NOMO-1 treated with DMSO at 0.1 percent for 48 hours (cell line): Measurements from ENCODE around the gene BNIP5.
A peak's percentile ranks its signal among the peaks of the same experiment; 100 is the strongest.
"Not testable (repeated sequence)": the region's sequence is repeated elsewhere in the genome, so short reads cannot be mapped to it uniquely, and the experiment has no call there.

Source experiments
- DNase-seq: peaks from one replicate; lab custom pipeline; 2025; ENCODE audit not compliant: unreplicated experiment; lab: John Stamatoyannopoulos, UW

The BNIP5 gene

GRCh38 chr6:36368421-36368820 lies 31.7 kb upstream of the BNIP5 start:
- peak; percentile 29 for DNase-seq

- DNase-seq, result no peak
Measured at GRCh38 chr6:36367743-36368142, 31.1 kb upstream of the BNIP5 start.

- DNase-seq, result no peak
Measured at GRCh38 chr6:36364669-36365479, 28.2 kb upstream of the BNIP5 start.

- not testable (repeated sequence) for DNase-seq
Measured at GRCh38 chr6:36364061-36364635, 27.5 kb upstream of the BNIP5 start.

GRCh38 chr6:36363371-36363752 lies 26.7 kb upstream of the BNIP5 start:
- DNase-seq, result not testable (repeated sequence)

- peak; percentile 66 for DNase-seq
Measured at GRCh38 chr6:36362551-36363370, 26.1 kb upstream of the BNIP5 start.

- DNase-seq, result no peak
Measured at GRCh38 chr6:36361071-36361470, 24.4 kb upstream of the BNIP5 start.

GRCh38 chr6:36360241-36361054 lies 23.8 kb upstream of the BNIP5 start:
- DNase-seq, result peak; percentile 81

GRCh38 chr6:36358226-36358915 lies 21.7 kb upstream of the BNIP5 start:
- DNase-seq, result no peak

GRCh38 chr6:36357872-36358225 lies 21.2 kb upstream of the BNIP5 start:
- DNase-seq, result peak; percentile 17

GRCh38 chr6:36355819-36356218 lies 19.1 kb upstream of the BNIP5 start:
- peak; percentile 76 for DNase-seq

GRCh38 chr6:36353411-36353915 lies 16.8 kb upstream of the BNIP5 start:
- no peak for DNase-seq

GRCh38 chr6:36352477-36353157 lies 15.9 kb upstream of the BNIP5 start:
- DNase-seq, result no peak

- DNase-seq, result no peak
Measured at GRCh38 chr6:36350681-36351571, 14.2 kb upstream of the BNIP5 start.

- no peak for DNase-seq
Measured at GRCh38 chr6:36350082-36350481, 13.4 kb upstream of the BNIP5 start.

GRCh38 chr6:36349240-36349639 lies 12.6 kb upstream of the BNIP5 start:
- no peak for DNase-seq

- no peak for DNase-seq
Measured at GRCh38 chr6:36347621-36348020, 10.9 kb upstream of the BNIP5 start.

GRCh38 chr6:36346486-36347273 lies 10.0 kb upstream of the BNIP5 start:
- no peak for DNase-seq
